Motor neuron (in vitro differentiated cells): ENCODE data around the gene RNU6-1. TPM values are rescaled to one million over a fixed set of nuclear protein-coding genes. Genes with fewer than 3 reads are reported as not detected.

Experiments
- ATAC-seq, 8 experiments: fragments of 200-7000 bp; cut with Tn5 transposase; replicated peaks in 6 of 8; 2 replicates each; pipeline ENCODE4 v1.8.0; 2021; ENCODE audit warnings: mild to moderate bottlenecking in 8 of 8, moderate library complexity in 8 of 8
- H3K27ac ChIP-seq, 2 donors: fragments of 250-450 bp; sonication (Bioruptor Pico); 2 replicates each; pipeline ENCODE4 v1.9.0; 2021; ENCODE audit warnings: antibody characterized with exemption in 2 of 2, mild to moderate bottlenecking in 2 of 2, moderate library complexity in 1 of 2
- H3K4me1 ChIP-seq, 2 donors: fragments of 250-450 bp; sonication (Bioruptor Pico); replicated peaks in 1 of 2; 2 replicates each; pipeline ENCODE4 v1.6.1; 2021; ENCODE audit warnings: antibody characterized with exemption in 2 of 2, mild to moderate bottlenecking in 2 of 2, moderate library complexity in 1 of 2
- H3K4me3 ChIP-seq, 5 donors: fragments of 250-450 bp; sonication (Bioruptor Pico); 2 replicates each; pipeline ENCODE4 v1.9.0; 2021; ENCODE audit warnings: antibody characterized with exemption in 5 of 5, mild to moderate bottlenecking in 5 of 5, moderate library complexity in 4 of 5
- WGBS, 10 experiments: fragments of 450-650 bp; shearing (Covaris generic); methylation state at CpG; one replicate each; pipeline ENCODE4 v1.0.0; 2022; 5-methylcytosine and 5-hydroxymethylcytosine counted together
- in situ Hi-C, 9 experiments: fragments of 400-800 bp; cut with MboI; loops; one replicate each; pipeline ENCODE4 v1.15.0; 2021; ENCODE audit warnings: low sequenced_read_pairs in 9 of 9, low pct_unique_long_range_greater_than_20kb in 2 of 9; ENCODE audit not compliant: unreplicated experiment in 9 of 9
- total RNA-seq, 8 experiments: library from RNA; unstranded; fragments of 300-600 nt; gene quantifications; 2 replicates each; pipeline versions ENCODE4 v1.2.3 to v1.2.4, GENCODE V29; 2022

The RNU6-1 gene
- total RNA-seq, 8 experiments from 2014 or later, result under 0.01 TPM; not detected in 7

DNA sequence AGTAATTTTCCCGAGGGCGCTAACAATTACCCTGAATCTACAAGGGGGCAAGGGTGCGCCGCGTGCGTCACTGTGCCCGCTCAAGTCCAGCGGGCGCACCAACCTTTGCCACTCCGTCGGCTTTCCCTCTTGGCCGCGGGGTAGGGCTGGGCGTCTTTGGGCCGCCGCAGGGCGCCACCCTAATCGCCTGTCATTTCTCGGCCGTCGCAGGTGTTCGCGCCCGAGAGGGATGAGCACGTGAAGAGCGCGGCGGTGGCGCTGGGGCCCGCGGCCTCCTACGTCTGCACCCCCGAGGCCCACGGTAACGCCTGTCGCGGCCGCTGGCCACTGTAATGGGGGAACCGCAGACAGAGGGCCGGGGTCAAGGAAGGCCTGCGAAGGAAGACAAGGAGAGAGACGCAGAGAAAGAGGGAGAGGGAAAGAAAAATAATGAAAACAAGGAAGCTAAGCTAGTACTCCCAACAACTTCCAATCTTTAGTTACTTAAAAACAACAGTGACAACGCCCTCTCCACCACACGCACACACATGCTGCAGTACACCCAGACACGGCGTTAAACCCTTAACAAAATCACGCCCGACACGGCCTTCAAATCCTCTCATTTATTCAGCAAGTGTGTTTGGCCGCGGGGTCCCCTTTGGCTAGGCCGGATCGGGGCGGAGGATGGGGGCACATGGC is 10.7 kb downstream of the RNU6-1 start:
- Histone ChIP-seq H3K27ac (no peak overlapping the region), H3K4me3 (no peak overlapping the region), H3K4me1 (peaks cover 8 to 15% of the 10 kb centered on the region in 2 donors)
- WGBS, 10 experiments, result 0 to 50% (median 9%) methylated on average over 1 to 31 of the region's 54 CpGs; no CpG with 5 or more reads in 2 of the 10 experiments
- ATAC-seq, result peak in 1 of 8 experiments; percentile 28
- in situ Hi-C loops, result loop anchor here in 7 of 9 experiments (25.0 kb wide), 3 partner anchors 292 to 892 kb away; partner anchors contain the start of gene MAP2K5 (in 1 of the 7)

GRCh38 chr15:67828278-67828968 is 11.4 kb downstream of the RNU6-1 start:
- in situ Hi-C loops, result loop anchor here in 7 of 9 experiments (25.0 kb wide), 3 partner anchors 291 to 891 kb away; partner anchors contain the start of gene MAP2K5 (in 1 of the 7)
- 10 to 17% (median 17%) methylated on average over 7 to 13 of the region's 40 CpGs; no CpG with 5 or more reads in 6 of the 10 experiments for WGBS, 10 experiments
- no peak overlapping the region for H3K4me3 ChIP-seq
- H3K27ac ChIP-seq, result no peak overlapping the region
- ATAC-seq, result no peak
- peaks cover 9 to 12% of the 10 kb centered on the region in 2 donors for H3K4me1 ChIP-seq

GRCh38 chr15:67827562-67828277 is 12.1 kb downstream of the RNU6-1 start:
- Histone ChIP-seq H3K4me3 (no peak overlapping the region), H3K4me1 (peaks cover 5 to 10% of the 10 kb centered on the region in 2 donors), H3K27ac (no peak overlapping the region)
- WGBS, 10 experiments, result 10% methylated on average over 4 of the region's 91 CpGs; no CpG with 5 or more reads in 9 of the 10 experiments
- ATAC-seq, result no peak
- in situ Hi-C loops, result loop anchor here in 7 of 9 experiments (25.0 kb wide), 3 partner anchors 290 to 890 kb away; partner anchors contain the start of gene MAP2K5 (in 1 of the 7)

DNA sequence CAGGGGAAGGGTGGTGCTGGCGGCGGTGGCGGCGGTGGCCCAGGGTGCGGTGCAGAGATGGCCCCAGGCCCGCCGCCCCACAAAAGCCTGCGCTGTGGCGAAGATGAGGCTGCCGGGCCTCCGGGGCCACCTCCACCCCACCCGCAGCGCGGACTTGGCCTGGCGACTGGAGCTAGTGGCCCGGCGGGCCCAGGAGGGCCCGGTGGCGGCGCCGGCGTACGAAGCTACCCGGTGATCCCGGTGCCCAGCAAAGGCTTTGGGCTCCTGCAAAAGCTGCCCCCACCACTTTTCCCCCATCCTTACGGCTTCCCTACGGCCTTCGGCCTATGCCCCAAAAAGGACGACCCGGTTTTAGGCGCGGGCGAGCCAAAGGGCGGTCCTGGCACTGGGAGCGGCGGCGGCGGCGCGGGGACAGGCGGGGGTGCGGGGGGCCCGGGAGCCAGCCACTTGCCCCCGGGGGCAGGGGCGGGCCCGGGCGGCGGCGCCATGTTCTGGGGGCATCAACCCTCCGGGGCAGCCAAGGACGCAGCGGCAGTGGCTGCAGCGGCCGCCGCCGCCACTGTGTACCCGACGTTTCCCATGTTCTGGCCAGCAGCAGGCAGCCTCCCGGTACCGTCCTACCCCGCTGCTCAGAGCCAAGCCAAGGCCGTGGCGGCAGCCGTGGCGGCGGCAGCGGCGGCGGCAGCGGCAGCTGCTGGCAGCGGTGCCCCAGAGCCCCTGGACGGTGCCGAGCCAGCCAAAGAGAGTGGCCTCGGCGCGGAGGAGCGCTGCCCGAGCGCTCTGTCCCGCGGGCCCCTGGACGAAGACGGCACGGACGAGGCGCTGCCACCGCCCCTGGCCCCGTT is 12.9 kb downstream of the RNU6-1 start:
- Histone ChIP-seq H3K4me3 (no peak overlapping the region), H3K27ac (no peak overlapping the region), H3K4me1 (peaks cover 4 to 9% of the 10 kb centered on the region in 2 donors)
- ATAC-seq, result no peak
- 0% methylated on average over 1 of the region's 88 CpGs; no CpG with 5 or more reads in 9 of the 10 experiments for WGBS, 10 experiments
- in situ Hi-C loops, result loop anchor here in 7 of 9 experiments (25.0 kb wide), 3 partner anchors 290 to 890 kb away; partner anchors contain the start of gene MAP2K5 (in 1 of the 7)

DNA sequence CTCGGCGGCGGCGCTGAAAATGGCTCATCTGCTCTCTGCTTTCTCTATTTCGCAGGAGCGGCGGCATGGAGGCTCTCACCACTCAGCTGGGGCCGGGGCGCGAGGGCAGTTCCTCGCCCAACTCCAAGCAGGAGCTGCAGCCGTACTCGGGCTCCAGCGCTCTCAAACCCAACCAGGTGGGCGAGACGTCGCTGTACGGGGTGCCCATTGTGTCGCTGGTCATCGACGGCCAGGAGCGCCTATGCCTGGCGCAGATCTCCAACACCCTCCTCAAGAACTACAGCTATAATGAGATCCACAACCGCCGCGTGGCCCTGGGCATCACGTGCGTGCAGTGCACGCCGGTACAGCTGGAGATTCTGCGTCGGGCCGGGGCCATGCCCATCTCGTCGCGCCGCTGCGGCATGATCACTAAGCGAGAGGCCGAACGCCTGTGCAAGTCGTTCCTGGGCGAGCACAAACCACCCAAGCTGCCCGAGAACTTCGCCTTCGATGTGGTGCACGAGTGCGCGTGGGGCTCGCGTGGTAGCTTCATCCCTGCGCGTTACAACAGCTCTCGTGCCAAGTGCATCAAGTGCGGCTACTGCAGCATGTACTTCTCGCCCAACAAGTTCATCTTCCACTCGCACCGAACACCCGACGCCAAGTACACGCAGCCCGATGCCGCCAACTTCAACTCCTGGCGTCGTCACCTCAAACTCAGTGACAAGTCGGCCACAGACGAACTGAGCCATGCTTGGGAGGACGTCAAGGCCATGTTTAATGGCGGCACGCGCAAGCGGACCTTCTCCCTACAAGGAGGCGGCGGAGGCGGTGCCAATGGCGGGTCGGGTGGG is 13.7 kb downstream of the RNU6-1 start:
- Histone ChIP-seq H3K27ac (no peak overlapping the region), H3K4me3 (no peak overlapping the region), H3K4me1 (peaks cover 4 to 15% of the 10 kb centered on the region in 2 donors)
- in situ Hi-C loops, result loop anchor here in 7 of 9 experiments (25.0 kb wide), 3 partner anchors 289 to 889 kb away; partner anchors contain the start of gene MAP2K5 (in 1 of the 7)
- WGBS, 10 experiments, result 0 to 33% (median 4%) methylated on average over 3 to 24 of the region's 77 CpGs; no CpG with 5 or more reads in 2 of the 10 experiments
- peak in 2 of 8 experiments; percentile 22 to 24 for ATAC-seq

DNA sequence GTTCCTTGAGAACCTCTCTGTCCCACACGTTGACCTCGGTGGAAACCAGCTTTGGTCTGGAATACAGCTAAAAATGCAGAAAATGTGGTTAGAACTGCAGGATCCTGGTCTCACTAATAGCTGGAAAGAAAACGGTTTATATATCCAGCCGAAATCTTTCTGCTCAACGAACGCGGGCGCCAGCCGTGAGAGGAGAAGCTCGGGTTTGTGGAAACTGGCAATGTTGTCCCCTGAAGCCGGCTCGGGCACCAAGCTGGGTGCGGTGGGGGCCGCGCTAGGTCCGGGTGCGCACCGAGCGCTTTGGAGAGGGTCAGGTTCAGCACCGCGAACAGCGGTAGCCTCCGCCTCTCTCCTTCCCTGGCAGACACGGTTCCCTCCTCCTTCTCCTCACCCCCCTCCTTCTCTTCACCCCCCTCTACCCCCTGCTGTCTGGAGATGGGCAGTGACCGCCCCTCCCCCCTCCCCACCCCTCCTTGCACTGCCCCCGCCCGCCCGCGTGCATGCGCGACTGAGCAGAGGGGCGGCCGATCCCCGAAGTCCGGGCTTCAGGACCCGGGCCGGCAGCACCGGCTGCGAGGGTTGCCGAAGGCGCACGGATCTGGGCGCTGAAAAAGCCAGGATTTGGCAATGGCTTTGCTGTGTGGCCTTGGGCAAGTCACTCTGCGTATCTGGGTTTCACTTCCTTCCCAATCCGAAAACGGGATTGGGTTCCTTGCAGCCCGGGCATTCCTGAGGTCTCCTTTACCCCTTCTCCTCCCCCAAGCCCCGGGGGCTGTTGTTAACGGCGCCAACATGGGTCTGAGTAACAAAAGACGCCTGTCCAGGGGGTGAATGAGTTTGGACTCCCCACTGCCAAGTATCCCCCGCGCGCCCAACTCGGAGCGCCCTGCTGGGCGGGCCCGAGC is 14.6 kb downstream of the RNU6-1 start, which contains the start of gene SKOR1:
Gene SKOR1 (plus strand): TSS at position 534 of the 905 bp plus-strand sequence. CDS start 94 bp downstream, at position 628.
- no peak within 1 kb of the TSS for H3K4me3 ChIP-seq
- peak in 3 of 8 experiments; percentile 28 to 66 (median 56) for ATAC-seq
- peaks cover 6 to 15% of the 10 kb centered on the region in 2 donors for H3K4me1 ChIP-seq
- H3K27ac ChIP-seq, result no peak within 1 kb of the TSS
- 0 to 7% (median 2%) methylated on average over 6 to 21 of the region's 58 CpGs; no CpG with 5 or more reads in 3 of the 10 experiments for WGBS, 10 experiments
- in situ Hi-C loops, result loop anchor here in 7 of 9 experiments (25.0 kb wide), 3 partner anchors 288 to 888 kb away; partner anchors contain the start of gene MAP2K5 (in 1 of the 7)

DNA sequence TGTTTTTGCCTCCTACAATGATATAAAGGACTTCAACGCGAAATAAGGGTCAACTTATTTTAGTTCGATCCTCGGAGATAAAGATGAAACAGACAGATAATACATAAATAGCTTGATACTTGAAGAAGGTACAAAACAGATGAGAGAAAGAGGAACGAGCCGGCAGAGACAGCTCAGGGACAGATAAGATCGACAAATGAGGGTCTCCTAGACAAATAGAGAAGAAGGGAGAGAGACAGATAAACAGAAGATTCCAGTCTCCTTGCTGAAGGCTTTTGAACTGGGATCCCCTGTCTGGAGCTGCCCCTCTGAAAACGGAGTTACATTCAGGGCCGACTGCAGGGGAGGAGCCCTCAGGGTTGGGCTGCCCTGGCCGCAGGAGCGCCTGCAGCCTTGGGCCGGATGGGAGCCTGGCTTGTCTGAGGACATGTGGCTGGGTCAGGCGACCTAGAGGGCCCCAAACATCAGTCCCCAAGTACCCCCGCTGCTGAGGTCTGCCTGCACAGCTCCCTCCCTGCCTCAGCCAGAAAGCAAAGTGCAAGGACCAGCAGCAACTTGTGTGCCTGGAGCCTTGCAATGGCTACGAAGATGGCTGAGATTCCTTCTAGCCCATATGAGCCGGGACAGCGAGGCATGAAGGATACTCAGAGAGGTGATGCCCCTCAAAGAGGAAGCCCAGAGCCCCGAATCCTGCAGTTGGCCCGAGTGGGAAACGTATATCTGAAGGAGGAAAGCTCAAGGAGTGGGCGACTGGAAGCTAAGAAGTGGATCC is 15.5 kb downstream of the RNU6-1 start:
- Histone ChIP-seq H3K4me3 (peak overlapping the region in 1 of 5 donors; percentile 47), H3K4me1 (peaks cover 8 to 15% of the 10 kb centered on the region in 2 donors), H3K27ac (no peak overlapping the region)
- in situ Hi-C loops, result no loop called here
- 0 to 9% (median 3%) methylated on average over 3 to 17 of the region's 21 CpGs; no CpG with 5 or more reads in 1 of the 10 experiments for WGBS, 10 experiments
- ATAC-seq, result no peak

DNA sequence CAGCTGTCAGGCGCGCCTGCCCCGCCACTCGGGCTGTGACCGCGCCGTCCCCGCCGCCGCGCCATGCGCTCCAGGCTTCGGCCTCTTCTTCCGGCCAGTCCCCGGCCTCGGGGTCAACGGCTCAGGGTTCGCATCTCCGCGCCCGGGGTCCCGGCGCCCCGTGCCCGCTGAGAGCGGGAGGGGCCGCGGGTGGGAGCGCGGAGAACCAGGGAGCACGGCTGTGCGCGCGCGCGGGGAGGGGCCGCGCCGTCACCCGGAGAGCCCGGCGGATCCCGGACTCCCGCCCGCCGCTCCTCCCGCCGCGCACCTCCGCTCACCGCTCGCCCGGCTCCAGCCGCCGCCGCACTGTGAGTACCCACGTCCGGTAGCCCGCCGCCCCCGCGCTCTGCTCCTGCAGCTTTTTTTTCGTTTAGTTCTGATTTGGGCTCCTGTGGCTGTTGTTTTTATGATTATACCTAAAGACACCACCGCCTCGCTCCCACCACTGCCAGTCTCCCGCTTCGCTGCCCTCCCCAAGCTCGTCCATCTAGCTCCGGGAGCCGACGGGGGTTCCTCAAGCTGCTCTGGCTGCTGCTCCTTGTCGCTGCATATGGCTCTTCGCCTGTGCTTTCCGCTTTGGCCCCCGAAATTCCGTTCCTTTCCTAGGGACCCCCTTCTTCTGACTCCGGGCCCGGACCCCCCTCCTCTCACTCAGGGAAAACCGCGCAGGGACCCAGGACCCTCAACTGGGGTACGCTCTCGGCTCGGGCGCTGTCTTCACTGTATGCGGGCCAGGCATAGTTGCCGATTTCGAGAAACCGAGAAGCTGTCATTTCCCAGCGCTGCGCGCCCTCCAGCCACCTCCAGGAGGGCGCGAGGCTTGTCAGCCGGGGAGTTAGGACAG is 16.3 kb downstream of the RNU6-1 start:
- no peak overlapping the region for H3K27ac ChIP-seq
- in situ Hi-C loops, result no loop called here
- ATAC-seq, result peak in 6 of 8 experiments; percentile 8 to 61 (median 55)
- H3K4me1 ChIP-seq, result peaks cover 8 to 15% of the 10 kb centered on the region in 2 donors
- peak overlapping the region; percentile 13 to 47 (median 28) for H3K4me3 ChIP-seq
- whole genome bisulfite sequencing, 10 experiments, result 0 to 11% (median 3%) methylated on average over 1 to 38 of the region's 94 CpGs; no CpG with 5 or more reads in 2 of the 10 experiments
